ENCODE results near the gene PPP4R2.

DNA sequence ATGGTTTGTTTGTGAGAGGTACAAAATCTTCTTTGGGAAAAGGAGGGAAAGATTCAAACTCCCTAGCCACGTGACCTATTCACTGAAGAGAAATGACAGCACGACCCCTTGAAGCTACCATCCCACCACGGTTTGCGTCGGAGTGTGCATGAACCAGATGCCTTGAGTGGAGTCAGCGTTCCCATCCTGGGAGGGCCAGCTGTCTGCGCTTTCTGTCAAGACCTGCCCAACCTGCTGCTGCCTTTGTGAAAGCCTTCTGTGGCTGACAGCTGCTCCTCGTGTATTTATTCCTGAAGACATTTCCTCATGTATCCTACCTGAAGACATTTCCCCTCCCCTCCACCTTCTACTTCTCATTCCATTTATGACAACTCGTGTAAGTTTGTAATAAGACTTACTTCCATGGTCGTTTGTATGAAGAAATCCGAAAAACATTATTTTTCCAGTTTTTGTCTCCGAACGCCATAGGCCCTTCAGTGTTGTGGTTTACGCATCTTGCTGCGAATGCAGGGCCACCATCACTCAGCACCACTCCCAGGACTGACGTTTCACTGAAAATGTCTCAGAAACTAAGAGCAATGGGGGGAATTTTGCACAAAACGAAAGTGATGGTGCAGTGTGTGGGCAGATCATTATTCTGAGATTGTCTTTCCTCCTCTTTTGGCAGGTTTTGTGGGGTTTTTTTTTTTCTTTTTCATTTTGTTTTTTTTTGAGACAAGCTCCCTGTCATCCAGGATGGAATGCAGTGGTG is 83.8 kb downstream of the PPP4R2 start:
- TF ChIP-seq, protein P1, sequence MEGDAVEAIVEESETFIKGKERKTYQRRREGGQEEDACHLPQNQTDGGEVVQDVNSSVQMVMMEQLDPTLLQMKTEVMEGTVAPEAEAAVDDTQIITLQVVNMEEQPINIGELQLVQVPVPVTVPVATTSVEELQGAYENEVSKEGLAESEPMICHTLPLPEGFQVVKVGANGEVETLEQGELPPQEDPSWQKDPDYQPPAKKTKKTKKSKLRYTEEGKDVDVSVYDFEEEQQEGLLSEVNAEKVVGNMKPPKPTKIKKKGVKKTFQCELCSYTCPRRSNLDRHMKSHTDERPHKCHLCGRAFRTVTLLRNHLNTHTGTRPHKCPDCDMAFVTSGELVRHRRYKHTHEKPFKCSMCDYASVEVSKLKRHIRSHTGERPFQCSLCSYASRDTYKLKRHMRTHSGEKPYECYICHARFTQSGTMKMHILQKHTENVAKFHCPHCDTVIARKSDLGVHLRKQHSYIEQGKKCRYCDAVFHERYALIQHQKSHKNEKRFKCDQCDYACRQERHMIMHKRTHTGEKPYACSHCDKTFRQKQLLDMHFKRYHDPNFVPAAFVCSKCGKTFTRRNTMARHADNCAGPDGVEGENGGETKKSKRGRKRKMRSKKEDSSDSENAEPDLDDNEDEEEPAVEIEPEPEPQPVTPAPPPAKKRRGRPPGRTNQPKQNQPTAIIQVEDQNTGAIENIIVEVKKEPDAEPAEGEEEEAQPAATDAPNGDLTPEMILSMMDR (IDR thresholded peaks at IDR 0.05), result no peak
- TF ChIP-seq POLR2A (IDR thresholded peaks at IDR 0.05), result no peak

All from upper lobe of left lung (tissue), 4 donors.